ENCODE results near the gene ANXA9. TPM values are rescaled to one million over a fixed set of nuclear protein-coding genes. Genes with fewer than 3 reads are reported as not detected.

ANXA9 gene
- polyA plus RNA-seq, 1 donor (not counting 4 experiments of a cell fraction or from before 2014, with no cell fraction given) = 0.76 TPM

GRCh38 chr1:150997126-150997872, 15.2 kb downstream of the ANXA9 start:
- H3K27me3 ChIP-seq (ENCODE audit: control insufficient read depth, extremely low read depth, insufficient read depth, low read length) = no peaks in the 10 kb centered on the region
- DNase-seq (ENCODE audit: low read depth, low spot score) (no peak), FAIRE-seq (no peak)
- H3K9ac ChIP-seq (ENCODE audit: control insufficient read depth, extremely low read depth, insufficient read depth, low read length) = no peak overlapping the region
- H3K79me2 ChIP-seq (ENCODE audit: control insufficient read depth, insufficient read depth, low read length) = no peaks in the 10 kb centered on the region
- H2AFZ ChIP-seq (ENCODE audit: control insufficient read depth, low read length) = no peak overlapping the region
- H3K4me2 ChIP-seq (ENCODE audit: control insufficient read depth, extremely low read depth, insufficient read depth, low read depth, low read length) = no peak overlapping the region
- peaks cover 13% of the 10 kb centered on the region for H3K4me1 ChIP-seq (ENCODE audit: control insufficient read depth, extremely low read depth, insufficient read depth, low read length)
- no peak overlapping the region for H3K27ac ChIP-seq (ENCODE audit: control insufficient read depth, insufficient read depth, low read length)
- no peaks in the 10 kb centered on the region for H3K9me3 ChIP-seq (ENCODE audit: control insufficient read depth, low read depth, low read length)
- peaks cover 0 to 2% of the 10 kb centered on the region in 2 experiments for H3K36me3 ChIP-seq (ENCODE audit: control insufficient read depth in 2 of 2, extremely low read depth in 1 of 2, insufficient read depth in 2 of 2, low read length in 2 of 2)
- no peaks in the 10 kb centered on the region for H3K9me1 ChIP-seq (ENCODE audit: control insufficient read depth, extremely low read depth, insufficient read depth, low read length)
- H3K4me3 ChIP-seq (ENCODE audit: control insufficient read depth in 2 of 3, extremely low read depth in 1 of 3, insufficient read depth in 2 of 3, low read depth in 1 of 3, low read length in 3 of 3) = no peak overlapping the region
- dilution Hi-C loops (cut with MboI; ENCODE audit: extremely low pct_ligation_motif_present, low sequenced_read_pairs) = no loop called here
- no peaks in the 10 kb centered on the region for H4K20me1 ChIP-seq (ENCODE audit: control insufficient read depth, extremely low read depth, insufficient read depth, low read length)
- TF ChIP-seq EZH2 (IDR thresholded peaks at IDR 0.05; ENCODE audit: low read length) = no peak
- TF ChIP-seq, protein P1, sequence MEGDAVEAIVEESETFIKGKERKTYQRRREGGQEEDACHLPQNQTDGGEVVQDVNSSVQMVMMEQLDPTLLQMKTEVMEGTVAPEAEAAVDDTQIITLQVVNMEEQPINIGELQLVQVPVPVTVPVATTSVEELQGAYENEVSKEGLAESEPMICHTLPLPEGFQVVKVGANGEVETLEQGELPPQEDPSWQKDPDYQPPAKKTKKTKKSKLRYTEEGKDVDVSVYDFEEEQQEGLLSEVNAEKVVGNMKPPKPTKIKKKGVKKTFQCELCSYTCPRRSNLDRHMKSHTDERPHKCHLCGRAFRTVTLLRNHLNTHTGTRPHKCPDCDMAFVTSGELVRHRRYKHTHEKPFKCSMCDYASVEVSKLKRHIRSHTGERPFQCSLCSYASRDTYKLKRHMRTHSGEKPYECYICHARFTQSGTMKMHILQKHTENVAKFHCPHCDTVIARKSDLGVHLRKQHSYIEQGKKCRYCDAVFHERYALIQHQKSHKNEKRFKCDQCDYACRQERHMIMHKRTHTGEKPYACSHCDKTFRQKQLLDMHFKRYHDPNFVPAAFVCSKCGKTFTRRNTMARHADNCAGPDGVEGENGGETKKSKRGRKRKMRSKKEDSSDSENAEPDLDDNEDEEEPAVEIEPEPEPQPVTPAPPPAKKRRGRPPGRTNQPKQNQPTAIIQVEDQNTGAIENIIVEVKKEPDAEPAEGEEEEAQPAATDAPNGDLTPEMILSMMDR (optimal IDR thresholded peaks at IDR 0.05 in 1 of 3, IDR thresholded peaks at IDR 0.05 in 1 of 3, conservative IDR thresholded peaks at IDR 0.05 in 1 of 3; ENCODE audit: extremely low read depth in 1 of 3, insufficient read depth in 2 of 3, low read length in 3 of 3) = no peak

GRCh38 chr1:150997949-150998348, 15.9 kb downstream of the ANXA9 start:
- Histone ChIP-seq H3K4me1 (ENCODE audit: control insufficient read depth, extremely low read depth, insufficient read depth, low read length) (peaks cover 13% of the 10 kb centered on the region), H3K4me3 (ENCODE audit: control insufficient read depth in 2 of 3, extremely low read depth in 1 of 3, insufficient read depth in 2 of 3, low read depth in 1 of 3, low read length in 3 of 3) (no peak overlapping the region), H3K9me1 (ENCODE audit: control insufficient read depth, extremely low read depth, insufficient read depth, low read length) (no peaks in the 10 kb centered on the region), H3K27ac (ENCODE audit: control insufficient read depth, insufficient read depth, low read length) (no peak overlapping the region), H2AFZ (ENCODE audit: control insufficient read depth, low read length) (no peak overlapping the region), H3K36me3 (ENCODE audit: control insufficient read depth in 2 of 2, extremely low read depth in 1 of 2, insufficient read depth in 2 of 2, low read length in 2 of 2) (peaks cover 0 to 2% of the 10 kb centered on the region in 2 experiments), H3K4me2 (ENCODE audit: control insufficient read depth, extremely low read depth, insufficient read depth, low read depth, low read length) (no peak overlapping the region), H3K9me3 (ENCODE audit: control insufficient read depth, low read depth, low read length) (no peaks in the 10 kb centered on the region), H3K79me2 (ENCODE audit: control insufficient read depth, insufficient read depth, low read length) (no peaks in the 10 kb centered on the region), H3K27me3 (ENCODE audit: control insufficient read depth, extremely low read depth, insufficient read depth, low read length) (no peaks in the 10 kb centered on the region), H4K20me1 (ENCODE audit: control insufficient read depth, extremely low read depth, insufficient read depth, low read length) (no peaks in the 10 kb centered on the region), H3K9ac (ENCODE audit: control insufficient read depth, extremely low read depth, insufficient read depth, low read length) (no peak overlapping the region)
- dilution Hi-C loops (cut with MboI; ENCODE audit: extremely low pct_ligation_motif_present, low sequenced_read_pairs) = no loop called here
- FAIRE-seq (no peak), DNase-seq (ENCODE audit: low read depth, low spot score) (no peak)
- TF ChIP-seq, protein P1 (optimal IDR thresholded peaks at IDR 0.05 in 1 of 3, IDR thresholded peaks at IDR 0.05 in 1 of 3, conservative IDR thresholded peaks at IDR 0.05 in 1 of 3; ENCODE audit: extremely low read depth in 1 of 3, insufficient read depth in 2 of 3, low read length in 3 of 3) = no peak
- TF ChIP-seq EZH2 (IDR thresholded peaks at IDR 0.05; ENCODE audit: low read length) = no peak

Data from keratinocyte (primary cell).